Stimulated activated CD8-positive, alpha-beta memory T cell treated with anti-CD3 and anti-CD28 coated beads, Interleukin-15, amount 100 ng/mL, for 24 hours (primary cell): ENCODE measurements around the gene BACH2.
"Not testable (repeated sequence)": the region's sequence is repeated elsewhere in the genome, so short reads cannot be mapped to it uniquely, and the experiment has no call there.

ENCODE experiments used
- DNase-seq: peaks from one replicate; pipeline ENCODE4 v3.0.0-alpha.2; 2020; ENCODE audit warnings: low read depth

The BACH2 gene

DNA sequence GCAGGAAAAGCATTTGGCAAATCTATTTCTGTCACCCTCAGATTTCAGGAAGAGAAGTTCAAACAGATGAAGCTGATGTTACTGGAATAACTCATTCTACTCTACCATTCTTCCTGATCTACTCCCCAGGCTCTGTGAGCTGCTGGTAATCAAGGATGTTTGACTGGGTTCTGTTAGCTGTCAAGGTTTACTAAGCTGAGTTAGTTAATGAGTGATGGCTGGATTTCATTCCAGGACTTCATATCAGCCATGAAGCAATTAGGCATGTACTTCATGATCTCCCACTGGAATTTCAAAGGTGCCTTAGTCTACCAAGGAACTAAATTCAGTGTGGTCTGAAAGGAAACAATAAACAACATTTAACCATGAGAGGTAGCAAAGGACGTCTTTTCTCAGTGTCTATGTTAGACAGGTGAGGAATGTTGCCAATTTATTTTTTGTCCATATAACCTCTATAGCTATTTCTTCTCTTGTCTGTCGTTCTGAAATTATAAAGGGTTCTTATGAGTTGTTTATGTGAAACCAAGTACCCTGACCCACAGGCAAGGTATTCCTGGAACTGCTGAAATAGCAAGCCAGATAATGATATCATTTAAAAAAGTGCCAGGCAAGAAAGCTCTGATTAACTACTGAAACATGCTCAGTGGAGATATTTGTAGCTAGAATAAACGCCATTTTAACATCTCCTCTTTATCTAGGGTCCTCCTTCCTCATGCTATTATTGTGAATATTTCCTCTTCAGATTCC lies 112.9 kb downstream of the BACH2 start:
- DNase-seq, result no peak

DNA sequence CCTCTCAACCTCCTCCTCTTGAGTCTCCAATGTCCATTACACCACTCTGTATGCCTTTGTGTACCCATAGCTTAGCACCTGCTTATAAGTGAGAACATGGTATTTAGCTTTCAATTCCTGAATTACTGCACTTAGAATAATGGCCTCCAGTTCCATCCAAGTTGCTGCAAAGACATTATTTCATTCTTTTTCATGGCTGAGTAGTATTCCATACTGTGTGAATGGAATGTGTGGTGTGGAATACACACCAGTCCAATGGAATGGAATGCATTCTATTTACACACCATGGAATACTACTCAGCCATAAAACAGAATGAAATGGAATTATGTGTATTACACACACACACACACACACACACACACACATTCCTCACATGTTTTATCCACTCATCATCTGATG lies 116.1 kb downstream of the BACH2 start:
- no peak for DNase-seq

DNA sequence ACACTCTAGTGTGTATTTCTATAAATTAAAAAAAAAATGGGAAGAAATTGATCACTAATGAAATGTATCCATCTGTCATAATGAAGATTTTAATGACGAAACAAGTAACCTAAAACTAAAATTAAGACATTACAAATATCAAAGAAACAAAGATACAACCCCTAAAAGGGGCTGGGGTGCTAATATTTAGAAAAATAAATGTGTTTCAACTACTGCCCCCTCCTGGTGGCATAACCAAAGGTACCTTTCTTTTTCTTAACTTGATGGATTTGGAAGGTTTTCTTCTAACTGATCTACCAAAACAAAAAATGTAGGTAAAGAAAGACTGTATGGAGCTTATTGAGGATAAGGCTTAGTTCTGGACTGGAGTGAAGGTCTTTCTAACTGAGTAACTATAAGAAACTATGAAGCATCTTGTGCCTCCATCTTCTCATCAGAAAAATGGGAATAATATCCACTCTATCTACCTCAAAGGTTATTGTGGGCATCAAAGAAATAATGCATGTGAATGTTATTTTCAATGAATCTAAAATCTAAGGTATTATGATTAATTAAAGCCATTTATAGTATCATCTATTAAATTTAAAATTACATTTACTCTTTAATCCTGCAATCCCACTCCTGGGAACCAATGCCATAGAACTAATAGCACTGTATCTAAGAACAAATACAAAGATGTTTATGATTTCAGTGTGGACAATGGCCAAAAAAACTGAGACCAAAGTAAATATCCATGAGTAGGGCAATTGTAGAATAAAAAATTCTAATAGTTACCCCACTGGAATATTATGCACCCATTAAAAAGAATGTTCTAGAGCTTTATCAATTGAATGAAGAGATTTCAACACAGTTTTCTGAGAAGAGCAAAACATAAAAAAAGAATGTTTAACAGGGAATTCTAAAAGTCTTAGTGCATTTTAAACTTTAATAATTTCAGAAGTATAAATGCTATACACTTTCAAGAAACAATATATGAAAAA lies 117.2 kb downstream of the BACH2 start:
- no peak for DNase-seq

GRCh38 chr6:90178384-90178855 lies 118.2 kb downstream of the BACH2 start:
- no peak for DNase-seq

DNA sequence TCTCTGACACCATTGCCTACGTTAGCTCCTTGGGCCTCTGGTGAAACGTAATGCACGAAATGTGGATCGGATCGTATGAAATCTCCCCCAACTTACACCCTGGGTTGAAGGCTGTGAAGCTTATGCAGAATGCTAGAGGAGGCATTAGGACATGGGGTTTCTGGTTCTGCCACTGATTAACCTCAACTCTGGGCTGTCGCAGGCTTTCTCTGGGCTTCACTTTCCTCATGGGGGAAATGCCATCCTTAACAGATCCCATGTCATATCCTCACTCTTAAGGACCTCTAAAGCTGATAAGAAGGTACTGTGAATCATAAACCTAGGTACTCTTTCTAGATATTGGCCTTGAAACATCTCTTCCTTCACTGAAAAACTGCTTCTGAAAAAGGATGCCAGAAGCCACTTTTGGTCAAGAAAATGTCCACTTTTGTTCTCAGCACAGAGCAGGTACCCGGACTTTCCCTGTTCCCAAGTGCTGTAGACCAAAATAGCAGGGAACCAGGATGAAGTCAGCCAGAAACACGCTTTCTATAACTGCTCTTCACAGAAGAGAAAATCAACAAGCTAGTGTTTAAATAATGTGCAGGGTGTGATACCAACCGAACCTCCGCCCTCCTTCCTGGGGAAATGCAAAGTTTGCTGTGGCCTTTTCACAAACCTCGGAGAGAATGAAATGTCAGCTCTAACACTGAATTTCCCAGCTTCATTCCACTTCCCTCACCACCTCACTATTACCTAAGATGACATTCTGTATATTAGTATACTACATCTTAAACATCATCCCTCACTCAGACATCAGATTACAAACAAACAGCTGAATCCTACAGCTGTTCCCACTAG lies 118.9 kb downstream of the BACH2 start:
- no peak for DNase-seq

DNA sequence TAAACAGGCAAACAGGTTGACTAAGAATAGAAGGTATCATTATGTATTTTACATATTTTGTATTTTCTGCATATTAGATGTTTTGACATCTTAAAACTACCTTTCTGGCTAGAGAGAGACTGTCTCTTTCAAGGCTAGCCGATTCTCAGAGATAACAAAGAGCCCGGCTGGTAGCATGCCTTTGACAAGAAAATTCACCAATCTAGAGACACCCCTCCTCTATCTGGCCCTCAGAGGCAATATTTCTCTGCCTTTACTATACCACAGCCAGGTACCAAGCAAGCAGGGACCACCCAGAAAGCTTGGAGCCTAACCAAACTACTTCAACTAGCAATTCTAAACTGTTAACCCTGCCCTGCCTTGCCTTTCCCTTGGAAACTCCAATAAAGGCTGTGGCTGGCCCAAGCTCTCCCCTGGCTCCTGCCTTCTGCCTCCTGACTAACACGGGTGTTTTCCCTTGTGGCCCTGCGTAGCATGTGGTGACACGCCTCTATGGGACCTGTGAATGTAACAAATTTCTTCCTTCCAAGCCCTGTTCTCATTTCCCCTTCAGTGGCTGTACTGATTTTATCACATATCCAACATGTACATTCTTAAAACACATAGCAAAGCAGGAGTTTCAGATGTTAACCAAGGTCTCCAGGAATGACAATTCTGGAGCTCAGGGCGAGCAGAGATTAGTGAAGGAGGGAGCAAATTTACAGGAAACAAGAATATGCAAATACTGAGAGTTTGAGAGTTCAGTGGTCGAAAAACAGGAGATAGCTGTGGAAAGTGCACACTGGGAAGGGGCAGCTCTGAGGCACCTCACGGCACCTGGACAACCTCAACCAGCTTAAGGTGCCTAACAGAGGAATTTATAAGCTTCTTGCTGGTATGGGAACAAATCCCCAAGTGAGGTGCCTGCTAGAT lies 120.8 kb downstream of the BACH2 start:
- no peak for DNase-seq

DNA sequence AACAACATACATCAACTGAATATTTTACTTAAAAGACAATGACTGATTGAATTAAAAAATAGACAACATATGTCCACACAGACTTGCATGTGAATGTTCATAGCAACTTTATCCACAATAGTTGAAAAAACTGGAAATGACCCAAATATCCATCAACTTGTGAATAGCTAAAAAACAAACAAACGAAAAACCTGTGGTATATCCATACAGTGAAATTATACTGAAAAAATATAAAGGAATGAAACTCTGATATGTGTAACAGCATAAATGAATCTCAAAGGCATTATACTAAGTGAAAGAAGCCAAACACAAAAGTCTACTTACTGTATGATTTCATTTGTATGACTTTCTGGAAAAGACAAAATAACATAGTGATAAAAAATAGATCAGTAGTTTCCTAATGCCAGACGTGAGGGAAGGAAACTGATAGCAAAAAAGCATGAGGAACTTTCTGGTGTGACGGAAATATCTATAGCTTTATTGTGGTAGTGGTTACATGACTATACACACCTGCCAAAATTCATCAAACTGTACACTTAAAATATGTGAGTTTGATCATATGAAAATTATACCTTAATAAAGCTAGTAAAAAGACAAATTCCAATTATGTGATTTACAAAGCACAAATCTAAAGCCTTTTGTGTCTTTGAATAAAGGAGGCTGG lies 123.2 kb downstream of the BACH2 start:
- no peak for DNase-seq

DNA sequence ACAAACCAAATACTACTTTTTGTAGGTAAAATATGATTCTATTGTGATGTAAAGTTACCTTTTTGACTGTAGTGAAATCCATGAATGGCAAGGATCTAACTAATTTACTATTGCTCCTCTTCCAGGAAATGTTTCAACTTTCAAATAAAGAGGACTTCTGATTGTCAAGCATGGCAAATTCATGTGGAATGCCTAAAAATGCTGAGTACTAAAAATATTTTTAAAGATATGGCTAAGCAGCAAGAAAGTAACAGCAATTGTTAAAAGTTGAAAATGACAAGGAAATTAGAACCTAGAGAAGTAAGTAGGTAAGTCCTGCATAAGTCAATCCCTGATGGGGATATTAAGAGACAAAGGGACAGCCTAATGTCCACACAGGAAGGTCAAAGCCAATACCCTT lies 126.0 kb downstream of the BACH2 start:
- DNase-seq, result no peak

GRCh38 chr6:90169374-90169773 lies 127.3 kb downstream of the BACH2 start:
- no peak for DNase-seq

DNA sequence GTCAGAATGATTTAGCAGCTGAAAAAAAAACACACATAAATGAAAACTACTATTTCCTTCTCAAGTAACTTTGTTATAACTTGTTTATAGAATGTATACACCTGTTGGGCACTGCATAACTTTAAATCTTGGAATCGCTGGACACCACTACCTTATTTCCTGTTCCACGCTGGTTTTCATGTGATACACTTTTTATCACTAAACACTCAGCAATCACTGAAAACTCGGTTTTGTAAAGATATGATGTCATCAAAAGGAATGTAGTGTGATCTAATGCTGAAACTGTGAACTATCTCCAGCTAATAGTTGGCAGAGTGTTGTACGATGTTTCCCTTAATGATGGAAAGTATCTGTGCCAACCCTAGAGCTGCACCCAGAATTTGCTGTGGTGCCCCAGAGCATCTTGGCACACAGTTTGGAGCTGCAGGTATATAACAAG lies 127.9 kb downstream of the BACH2 start:
- no peak for DNase-seq

- DNase-seq, result no peak
Measured at GRCh38 chr6:90167514-90168379, 128.9 kb downstream of the BACH2 start.

DNA sequence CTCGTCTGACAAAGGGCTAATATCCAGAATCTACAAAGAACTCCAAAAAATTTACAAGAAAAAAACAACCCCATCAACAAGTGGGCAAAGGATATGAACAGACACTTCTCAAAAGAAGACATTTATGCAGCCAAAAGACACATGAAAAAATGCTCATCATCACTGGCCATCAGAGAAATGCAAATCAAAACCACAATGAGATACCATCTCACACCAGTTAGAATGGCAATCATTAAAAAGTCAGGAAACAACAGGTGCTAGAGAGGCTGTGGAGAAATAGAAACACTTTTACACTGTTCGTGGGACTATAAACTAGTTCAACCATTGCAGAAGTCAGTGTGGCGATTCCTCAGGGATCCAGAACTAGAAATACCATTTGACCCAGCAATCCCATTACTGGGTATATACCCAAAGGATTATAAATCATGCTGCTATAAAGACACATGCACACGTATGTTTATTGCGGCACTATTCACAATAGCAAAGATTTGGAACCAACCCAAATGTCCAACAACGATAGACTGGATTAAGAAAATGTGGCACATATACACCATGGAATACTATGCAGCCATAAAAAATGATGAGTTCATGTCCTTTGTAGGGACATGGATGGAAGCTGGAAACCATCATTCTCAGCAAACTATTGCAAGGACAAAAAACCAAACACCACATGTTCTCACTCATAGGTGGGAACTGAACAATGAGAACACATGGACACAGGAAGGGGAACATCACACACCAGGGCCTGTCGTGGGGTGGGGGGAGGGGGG lies 130.3 kb downstream of the BACH2 start:
- not testable (repeated sequence) for DNase-seq

DNA sequence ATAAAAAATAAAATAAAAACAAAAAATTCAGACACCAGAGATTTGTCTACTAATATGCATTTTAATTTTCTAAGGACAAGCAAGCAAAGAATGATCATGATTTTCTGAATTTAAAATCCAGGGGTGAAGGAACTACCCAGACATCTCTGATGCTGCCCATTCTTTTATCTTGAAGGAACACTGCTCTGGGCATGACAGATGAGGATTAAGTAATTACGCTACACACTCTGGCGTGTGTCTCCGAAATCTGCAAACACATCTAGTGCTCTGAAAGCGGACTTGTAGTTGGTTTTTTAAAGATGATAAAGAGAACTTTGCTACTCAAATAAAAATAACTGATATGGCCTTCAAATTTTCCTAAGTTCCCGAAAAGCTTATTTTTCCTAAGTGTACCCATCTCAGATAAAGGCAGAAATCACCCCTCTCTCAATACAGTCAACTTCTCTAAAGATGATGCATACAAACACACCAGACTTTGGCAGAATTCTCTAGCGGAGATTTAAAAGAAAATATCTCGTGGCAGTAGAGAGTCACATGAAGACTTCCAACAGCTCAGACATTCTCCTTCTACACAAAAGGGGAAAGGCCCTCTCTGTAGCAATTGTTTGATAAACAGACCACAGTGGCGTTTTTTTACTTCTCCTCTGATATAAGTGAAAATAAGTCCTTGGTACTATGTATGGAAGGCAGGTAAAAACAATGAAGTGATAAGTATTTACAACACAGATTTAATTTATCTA lies 133.8 kb downstream of the BACH2 start:
- no peak for DNase-seq

DNA sequence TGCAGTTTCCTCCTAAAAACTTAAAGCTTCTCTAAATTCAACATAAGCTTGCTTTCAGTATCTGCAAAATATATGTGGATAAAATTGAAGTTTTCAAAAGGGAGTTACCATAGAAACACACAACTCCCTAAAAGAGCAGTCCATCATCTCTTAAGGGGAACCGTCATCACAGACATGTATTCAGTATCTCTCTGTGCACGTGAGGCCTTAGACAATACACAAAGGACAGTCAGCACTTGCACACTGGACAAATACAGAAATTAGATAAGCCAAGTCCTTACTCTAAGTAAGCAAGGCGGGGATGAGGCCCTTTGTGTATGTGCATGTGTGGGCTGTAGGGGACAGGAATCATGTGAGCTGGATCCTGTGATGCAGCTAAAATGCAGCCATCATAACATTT lies 136.6 kb downstream of the BACH2 start:
- no peak for DNase-seq

DNA sequence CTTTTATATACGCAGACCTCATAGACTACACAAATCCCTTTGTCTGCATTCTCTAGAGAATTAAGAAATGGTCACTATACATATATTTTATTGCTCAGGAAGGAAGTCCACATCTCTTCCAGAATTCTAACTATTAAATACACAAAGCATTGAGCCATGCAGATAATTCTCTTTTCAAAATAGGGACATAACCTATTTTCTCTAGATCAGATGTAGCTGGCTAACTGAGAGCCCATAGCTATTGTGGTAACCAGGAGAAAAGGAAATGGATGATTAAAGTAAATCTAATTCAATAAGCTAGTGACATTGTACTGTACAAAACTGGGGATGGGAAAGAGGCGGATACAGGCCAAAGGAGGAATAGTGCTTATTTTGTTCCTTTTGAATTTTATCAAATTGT lies 137.2 kb downstream of the BACH2 start:
- DNase-seq, result no peak

- DNase-seq, result no peak
Measured at GRCh38 chr6:90158936-90159335, 137.7 kb downstream of the BACH2 start.

- no peak for DNase-seq
Measured at GRCh38 chr6:90157441-90157840, 139.2 kb downstream of the BACH2 start.

- DNase-seq, result no peak
Measured at GRCh38 chr6:90156861-90157260, 139.8 kb downstream of the BACH2 start.
